Measurements from ENCODE around the gene NRROS.

DNA sequence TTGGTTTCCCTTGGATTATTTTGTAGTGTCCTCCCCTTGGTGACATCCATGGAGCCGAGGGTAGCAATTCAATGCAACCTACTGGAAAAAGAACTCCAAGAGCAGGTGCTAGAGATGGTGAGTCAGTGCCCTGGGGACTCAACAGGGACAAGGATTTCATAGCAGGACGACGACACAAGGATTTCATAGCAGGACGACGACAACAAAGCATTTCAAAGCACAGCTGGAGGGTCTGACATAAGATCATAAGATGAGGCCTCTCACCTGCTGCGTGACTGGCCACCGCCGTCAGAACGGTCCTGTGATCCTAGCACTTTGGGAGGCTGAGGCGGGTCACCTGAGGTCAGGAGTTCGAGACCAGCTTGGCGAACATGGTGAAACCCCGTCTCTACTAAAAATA, 22.5 kb downstream of the NRROS start:
- TF ChIP-seq, protein P1, sequence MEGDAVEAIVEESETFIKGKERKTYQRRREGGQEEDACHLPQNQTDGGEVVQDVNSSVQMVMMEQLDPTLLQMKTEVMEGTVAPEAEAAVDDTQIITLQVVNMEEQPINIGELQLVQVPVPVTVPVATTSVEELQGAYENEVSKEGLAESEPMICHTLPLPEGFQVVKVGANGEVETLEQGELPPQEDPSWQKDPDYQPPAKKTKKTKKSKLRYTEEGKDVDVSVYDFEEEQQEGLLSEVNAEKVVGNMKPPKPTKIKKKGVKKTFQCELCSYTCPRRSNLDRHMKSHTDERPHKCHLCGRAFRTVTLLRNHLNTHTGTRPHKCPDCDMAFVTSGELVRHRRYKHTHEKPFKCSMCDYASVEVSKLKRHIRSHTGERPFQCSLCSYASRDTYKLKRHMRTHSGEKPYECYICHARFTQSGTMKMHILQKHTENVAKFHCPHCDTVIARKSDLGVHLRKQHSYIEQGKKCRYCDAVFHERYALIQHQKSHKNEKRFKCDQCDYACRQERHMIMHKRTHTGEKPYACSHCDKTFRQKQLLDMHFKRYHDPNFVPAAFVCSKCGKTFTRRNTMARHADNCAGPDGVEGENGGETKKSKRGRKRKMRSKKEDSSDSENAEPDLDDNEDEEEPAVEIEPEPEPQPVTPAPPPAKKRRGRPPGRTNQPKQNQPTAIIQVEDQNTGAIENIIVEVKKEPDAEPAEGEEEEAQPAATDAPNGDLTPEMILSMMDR (conservative IDR thresholded peaks at IDR 0.05; ENCODE audit: low read depth, low read length): no peak
- TF ChIP-seq EZH2 (IDR thresholded peaks at IDR 0.05; ENCODE audit: low read length, unreplicated experiment) (no peak), EZH2phosphoT487 (IDR thresholded peaks at IDR 0.05; ENCODE audit: borderline replicate concordance, low read length) (no peak)

All from PC-3 (cell line).